Naive thymus-derived CD4-positive, alpha-beta T cell (primary cell): ENCODE results near the gene CEPT1. TPM values are rescaled to one million over a fixed set of nuclear protein-coding genes. Genes with fewer than 3 reads are reported as not detected.

Experiments used
- ATAC-seq: fragments of 150-1000 bp; cut with Tn5 transposase; 2 replicates; pipeline ENCODE4 v1.10.0; 2021; ENCODE audit warnings: mild to moderate bottlenecking, moderate library complexity
- CTCF ChIA-PET: fragments of 350-600 bp; sonication (Branson Sonifier 250); formaldehyde crosslinking; loops from one replicate; lab custom pipeline; 2021; ENCODE audit warnings: antibody characterized with exemption; lab: Charles Lee
- POLR2A ChIA-PET: fragments of 350-600 bp; sonication (Branson Sonifier 250); formaldehyde crosslinking; loops from one replicate; lab custom pipeline; 2021; ENCODE audit warnings: antibody characterized with exemption, inconsistent platforms; lab: Charles Lee
- DNase-seq, 9 donors: peaks; one replicate each; pipeline versions ENCODE4 v3.0.0 to v3.0.0-alpha.2; 2020 to 2022; ENCODE audit warnings: mixed read lengths in 1 of 9
- H3K27ac ChIP-seq: one replicate; pipeline ENCODE4 v1.7.0; 2013; ENCODE audit warnings: mild to moderate bottlenecking, low read depth, low read length, moderate library complexity
- H3K27me3 ChIP-seq, 2 donors: one replicate each; pipeline ENCODE4 v1.7.0; 2013; ENCODE audit warnings: low read length in 2 of 2, mild to moderate bottlenecking in 2 of 2, moderate library complexity in 2 of 2; ENCODE audit not compliant: control insufficient read depth in 2 of 2, insufficient read depth in 2 of 2
- H3K36me3 ChIP-seq, 3 experiments: 1 replicate in 2 of 3; 2 replicates in 1 of 3; pipeline ENCODE4 v1.7.0; 2013; ENCODE audit warnings: low read length in 3 of 3, mild to moderate bottlenecking in 3 of 3, moderate library complexity in 1 of 3; ENCODE audit not compliant: insufficient read depth in 3 of 3, control insufficient read depth in 2 of 3
- H3K4me1 ChIP-seq, 2 donors: one replicate each; pipeline ENCODE4 v1.7.0; 2013; ENCODE audit warnings: low read length in 2 of 2, mild to moderate bottlenecking in 2 of 2, moderate library complexity in 1 of 2; ENCODE audit not compliant: control insufficient read depth in 2 of 2, insufficient read depth in 2 of 2
- H3K4me3 ChIP-seq: 2 replicates; pipeline ENCODE4 v1.7.0; 2013; ENCODE audit warnings: mild to moderate bottlenecking, low read length
- H3K9me3 ChIP-seq, 3 experiments: 1 replicate in 2 of 3; 2 replicates in 1 of 3; pipeline ENCODE4 v1.7.0; 2013; ENCODE audit warnings: low read length in 3 of 3; ENCODE audit not compliant: control insufficient read depth in 2 of 3
- H3K27ac Mint-ChIP-seq, 9 donors: one replicate each; pipeline ENCODE4 v1.8.0; 2020 to 2022; ENCODE audit warnings: mixed read lengths in 9 of 9, mild to moderate bottlenecking in 8 of 9, moderate library complexity in 5 of 9, inconsistent platforms in 2 of 9
- H3K27me3 Mint-ChIP-seq, 5 donors: one replicate each; pipeline ENCODE4 v1.8.0; 2021 to 2022; ENCODE audit warnings: mixed read lengths in 5 of 5, mild to moderate bottlenecking in 1 of 5
- H3K36me3 Mint-ChIP-seq, 5 donors: one replicate each; pipeline ENCODE4 v1.8.0; 2020 to 2022; ENCODE audit warnings: mixed read lengths in 5 of 5, mild to moderate bottlenecking in 3 of 5, inconsistent platforms in 1 of 5
- H3K4me1 Mint-ChIP-seq, 7 donors: one replicate each; pipeline ENCODE4 v1.8.0; 2020 to 2022; ENCODE audit warnings: mixed read lengths in 7 of 7, mild to moderate bottlenecking in 3 of 7, inconsistent platforms in 1 of 7
- H3K4me3 Mint-ChIP-seq, 10 donors: one replicate each; pipeline ENCODE4 v1.8.0; 2020 to 2022; ENCODE audit warnings: mild to moderate bottlenecking in 10 of 10, mixed read lengths in 10 of 10, moderate library complexity in 6 of 10, inconsistent platforms in 2 of 10
- H3K9me3 Mint-ChIP-seq, 11 donors: one replicate each; pipeline ENCODE4 v1.8.0; 2020 to 2022; ENCODE audit warnings: mixed read lengths in 11 of 11, mild to moderate bottlenecking in 4 of 11, inconsistent platforms in 1 of 11, moderate library complexity in 1 of 11
- intact Hi-C, 2 donors: fragments of 100-400 bp; cut with micrococcal nuclease; formaldehyde crosslinking; loops; one replicate each; pipeline ENCODE4 v1.15.1; 2023
- polyA plus RNA-seq, 2 donors: library from polyadenylated mRNA; unstranded; fragments of 300-500 nt; fragmentation: Illumina TruSeq; gene quantifications; one replicate each; pipeline ENCODE4 v1.2.3, GENCODE V29; 2021
- total RNA-seq, 6 experiments: library from RNA in 5 of 6; stranded (reverse) in 5 of 6; gene quantifications; 1 replicate in 5 of 6; 2 replicates in 1 of 6; pipeline ENCODE4 v1.2.3 and lab custom pipeline; 2021 to 2026

CEPT1 gene
- total and polyA plus RNA-seq, 7 experiments from 2014 or later: 23.0 to 57.5 (median 39.7) TPM

DNA sequence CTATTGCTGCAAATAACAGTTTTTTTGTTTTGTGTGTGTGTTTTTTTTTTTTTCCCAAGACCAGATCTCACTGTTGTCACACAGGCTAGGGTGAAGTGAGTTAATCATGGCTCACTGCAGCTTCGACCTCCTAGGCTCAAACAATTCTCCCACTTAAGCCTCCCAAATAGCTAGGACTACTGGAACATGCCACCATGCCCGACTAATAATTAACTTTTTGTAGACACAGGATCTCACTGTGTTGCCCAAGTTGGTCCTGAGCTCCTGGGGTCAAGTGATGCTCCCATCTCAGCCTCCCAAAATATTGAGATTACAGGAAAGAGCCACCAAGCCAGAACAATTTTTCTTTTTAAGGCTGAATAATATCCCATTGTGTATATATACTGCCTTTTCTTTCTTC lies 35.0 kb upstream of the CEPT1 start:
- Histone ChIP-seq H3K9me3 (peaks cover 0 to 6% (median 0%) of the 10 kb centered on the region in 3 experiments), H3K27ac (no peak overlapping the region), H3K27me3 (no peaks in the 10 kb centered on the region), H3K4me3 (no peak overlapping the region), H3K36me3 (no peaks in the 10 kb centered on the region), H3K4me1 (no peaks in the 10 kb centered on the region)
- H3K36me3 Mint-ChIP-seq: peaks cover 0 to 19% (median 10%) of the 10 kb centered on the region in 5 donors
- H3K9me3 Mint-ChIP-seq: peaks cover 0 to 58% (median 26%) of the 10 kb centered on the region in 11 donors
- POLR2A ChIA-PET: no interaction called here
- H3K27ac Mint-ChIP-seq: no peak overlapping the region
- DNase-seq (no peak), ATAC-seq (no peak)
- H3K4me3 Mint-ChIP-seq: no peak overlapping the region
- peaks cover 0 to 4% (median 0%) of the 10 kb centered on the region in 7 donors for H3K4me1 Mint-ChIP-seq
- CTCF ChIA-PET: interaction anchor here (0.6 kb wide), 1 partner anchor 25 kb away, joined by 3 read pairs; no protein-coding TSS in a partner anchor
- intact Hi-C loops: no loop called here
- H3K27me3 Mint-ChIP-seq: peaks cover 0 to 5% (median 5%) of the 10 kb centered on the region in 5 donors

DNA sequence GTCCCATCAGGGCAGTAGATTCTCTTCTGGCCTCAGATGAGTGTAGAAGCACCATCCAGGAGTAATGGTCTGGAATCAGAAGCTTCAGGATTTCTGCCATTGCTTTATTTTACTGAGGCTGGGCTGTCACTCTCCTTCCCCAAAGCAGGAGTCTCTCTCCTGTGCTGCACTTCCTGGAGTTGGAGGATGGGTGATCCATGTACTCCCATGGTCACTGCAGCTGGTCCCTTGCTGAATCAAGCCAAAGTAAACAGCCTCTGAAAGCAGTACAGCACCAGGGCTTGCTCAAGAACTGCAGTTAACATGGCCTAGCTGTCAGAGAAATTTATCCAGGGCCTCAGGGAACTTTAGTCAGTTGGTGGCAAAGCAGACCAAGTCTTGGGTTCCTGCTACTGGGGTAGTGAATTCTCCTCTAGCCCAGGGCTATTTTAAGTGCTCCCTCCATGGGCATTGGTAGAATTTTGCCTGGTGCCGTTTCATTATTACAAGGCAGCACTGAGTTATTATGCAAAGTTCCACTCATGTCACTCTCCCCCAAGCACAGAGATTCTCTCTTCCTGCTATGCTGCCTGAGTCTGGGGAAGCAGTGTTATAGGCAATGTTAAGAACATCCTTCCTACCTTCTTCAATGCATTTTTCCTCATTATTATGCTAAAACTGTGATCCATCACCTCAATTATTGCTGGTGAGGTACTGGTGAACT lies 29.7 kb upstream of the CEPT1 start:
- intact Hi-C loops: no loop called here
- H3K27ac Mint-ChIP-seq: no peak overlapping the region
- DNase-seq (no peak), ATAC-seq (no peak)
- ChIA-PET POLR2A (no interaction called here), CTCF (no interaction called here)
- peaks cover 3 to 22% (median 16%) of the 10 kb centered on the region in 5 donors for H3K36me3 Mint-ChIP-seq
- Histone ChIP-seq H3K27ac (no peak overlapping the region), H3K27me3 (no peaks in the 10 kb centered on the region), H3K4me3 (no peak overlapping the region), H3K9me3 (no peaks in the 10 kb centered on the region), H3K4me1 (no peaks in the 10 kb centered on the region), H3K36me3 (no peaks in the 10 kb centered on the region)
- peaks cover 0 to 5% (median 0%) of the 10 kb centered on the region in 5 donors for H3K27me3 Mint-ChIP-seq
- H3K4me3 Mint-ChIP-seq: no peak overlapping the region
- H3K9me3 Mint-ChIP-seq: peaks cover 0 to 30% (median 8%) of the 10 kb centered on the region in 11 donors
- H3K4me1 Mint-ChIP-seq: no peaks in the 10 kb centered on the region

DNA sequence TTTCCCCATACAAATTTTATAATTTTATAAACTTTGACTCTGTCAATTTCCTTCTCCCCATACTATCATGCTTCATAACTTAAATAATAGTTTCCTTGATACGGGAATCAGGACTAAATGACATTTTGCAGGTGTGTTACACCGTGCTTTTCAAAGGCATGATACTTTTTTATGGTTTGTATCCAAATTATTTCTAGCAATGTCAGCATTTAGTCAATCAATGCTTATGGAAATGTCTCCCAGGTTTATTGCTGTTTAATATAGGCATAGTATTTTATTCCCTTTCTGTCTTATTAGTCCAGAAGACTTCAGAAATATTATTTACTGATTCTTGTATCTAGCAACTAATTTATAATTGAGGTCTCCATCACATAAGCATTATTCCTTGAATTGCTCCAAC lies 23.5 kb upstream of the CEPT1 start:
- no peaks in the 10 kb centered on the region for H3K27me3 Mint-ChIP-seq
- Histone ChIP-seq H3K4me3 (no peak overlapping the region), H3K4me1 (no peaks in the 10 kb centered on the region), H3K9me3 (no peaks in the 10 kb centered on the region), H3K36me3 (peaks cover 9 to 29% (median 14%) of the 10 kb centered on the region in 3 experiments), H3K27ac (no peak overlapping the region), H3K27me3 (no peaks in the 10 kb centered on the region)
- no peaks in the 10 kb centered on the region for H3K9me3 Mint-ChIP-seq
- no peak overlapping the region for H3K4me3 Mint-ChIP-seq
- DNase-seq (no peak), ATAC-seq (no peak)
- H3K4me1 Mint-ChIP-seq: peaks cover 0 to 2% (median 0%) of the 10 kb centered on the region in 7 donors
- intact Hi-C loops: no loop called here
- CTCF ChIA-PET: no interaction called here
- POLR2A ChIA-PET: no interaction called here
- peak overlapping the region in 1 of 9 donors; percentile 6 for H3K27ac Mint-ChIP-seq
- peaks cover 4 to 34% (median 23%) of the 10 kb centered on the region in 5 donors for H3K36me3 Mint-ChIP-seq

DNA sequence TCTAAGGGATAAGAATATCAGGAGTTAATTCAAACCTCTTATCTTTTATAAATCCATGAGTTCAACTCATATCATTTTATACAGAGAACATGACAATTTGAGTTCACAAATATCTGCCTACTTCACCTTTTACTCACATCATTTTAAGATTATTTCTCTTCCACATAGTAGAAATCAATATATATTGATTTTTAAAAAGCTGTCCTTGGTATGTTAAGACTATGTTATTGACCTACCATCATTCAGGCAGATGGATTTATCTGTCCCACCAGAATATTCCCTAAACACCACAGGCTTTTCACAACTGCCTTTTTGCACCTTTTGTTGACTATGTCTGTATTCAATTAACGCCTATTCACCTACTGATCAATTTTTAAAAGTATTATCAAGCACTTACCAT lies 13.7 kb upstream of the CEPT1 start:
- H3K27me3 ChIP-seq: no peaks in the 10 kb centered on the region
- H3K9me3 Mint-ChIP-seq: peaks cover 0 to 1% (median 0%) of the 10 kb centered on the region in 11 donors
- H3K27me3 Mint-ChIP-seq: no peaks in the 10 kb centered on the region
- DNase-seq: no peak
- no peaks in the 10 kb centered on the region for H3K9me3 ChIP-seq
- ChIA-PET CTCF (no interaction called here), POLR2A (no interaction called here)
- peaks cover 0 to 18% (median 3%) of the 10 kb centered on the region in 3 experiments for H3K36me3 ChIP-seq
- H3K4me3 ChIP-seq: no peak overlapping the region
- no peak overlapping the region for H3K27ac Mint-ChIP-seq
- H3K36me3 Mint-ChIP-seq: peaks cover 15 to 62% (median 48%) of the 10 kb centered on the region in 5 donors
- peaks cover 15 to 38% (median 27%) of the 10 kb centered on the region in 7 donors for H3K4me1 Mint-ChIP-seq
- H3K27ac ChIP-seq: no peak overlapping the region
- no peak overlapping the region for H3K4me3 Mint-ChIP-seq
- intact Hi-C loops: no loop called here
- H3K4me1 ChIP-seq: no peaks in the 10 kb centered on the region
- no peak for ATAC-seq

DNA sequence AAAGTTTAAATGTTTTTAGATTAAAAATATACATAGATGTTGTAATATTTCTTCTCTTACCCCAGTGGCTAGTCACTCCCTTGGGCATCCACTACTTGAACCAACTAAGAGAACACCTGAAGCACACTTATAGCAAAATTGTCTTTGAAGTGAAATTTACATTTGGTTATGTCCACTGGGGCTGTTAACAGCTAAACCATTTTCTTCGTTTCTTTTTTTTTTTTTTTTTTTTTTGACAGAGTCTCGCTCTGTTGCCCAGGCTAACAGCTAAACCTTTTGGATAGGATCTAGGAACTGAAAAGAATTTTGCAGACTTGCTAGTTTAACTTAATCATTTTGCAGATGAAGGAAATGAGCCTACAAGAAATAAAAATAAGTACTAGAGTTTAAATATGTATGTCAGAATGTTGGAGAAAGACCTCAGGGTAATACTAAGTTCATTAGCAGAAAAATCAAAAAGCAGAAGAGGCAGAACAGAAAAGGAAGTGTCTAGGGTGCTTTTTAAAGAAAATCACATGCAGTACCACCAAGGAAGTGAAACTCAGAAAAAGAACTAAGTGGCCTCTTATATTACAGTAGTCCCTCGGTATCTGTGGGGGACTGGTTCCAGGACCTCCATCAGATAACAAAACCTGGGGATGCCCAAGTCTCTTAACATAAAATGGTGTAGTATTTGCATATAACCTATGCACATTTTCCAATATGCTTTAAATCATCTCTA lies 11.9 kb upstream of the CEPT1 start:
- H3K4me1 ChIP-seq: no peaks in the 10 kb centered on the region
- no peaks in the 10 kb centered on the region for H3K9me3 ChIP-seq
- H3K4me3 Mint-ChIP-seq: peak overlapping the region in 2 of 10 donors; percentile 4 to 43
- peak overlapping the region in 3 of 9 donors; percentile 6 to 58 (median 53) for H3K27ac Mint-ChIP-seq
- POLR2A ChIA-PET: interaction anchor here (0.7 to 1.6 kb wide), 2 partner anchors 11 to 98 kb away, joined by 3 to 4 read pairs; partner anchors contain the start of genes CEPT1 and DRAM2
- DNase-seq: no peak
- peak; percentile 76 for ATAC-seq
- peaks cover 19 to 38% (median 29%) of the 10 kb centered on the region in 7 donors for H3K4me1 Mint-ChIP-seq
- H3K27ac ChIP-seq: no peak overlapping the region
- no peak overlapping the region for H3K4me3 ChIP-seq
- H3K27me3 Mint-ChIP-seq: no peaks in the 10 kb centered on the region
- H3K27me3 ChIP-seq: no peaks in the 10 kb centered on the region
- CTCF ChIA-PET: interaction anchor here (0.7 kb wide), 1 partner anchor 64 kb away, joined by 4 read pairs; no protein-coding TSS in a partner anchor
- H3K36me3 Mint-ChIP-seq: peaks cover 11 to 60% (median 43%) of the 10 kb centered on the region in 5 donors
- intact Hi-C loops: no loop called here
- H3K36me3 ChIP-seq: peaks cover 0 to 18% (median 3%) of the 10 kb centered on the region in 3 experiments
- peaks cover 0 to 1% (median 0%) of the 10 kb centered on the region in 11 donors for H3K9me3 Mint-ChIP-seq

DNA sequence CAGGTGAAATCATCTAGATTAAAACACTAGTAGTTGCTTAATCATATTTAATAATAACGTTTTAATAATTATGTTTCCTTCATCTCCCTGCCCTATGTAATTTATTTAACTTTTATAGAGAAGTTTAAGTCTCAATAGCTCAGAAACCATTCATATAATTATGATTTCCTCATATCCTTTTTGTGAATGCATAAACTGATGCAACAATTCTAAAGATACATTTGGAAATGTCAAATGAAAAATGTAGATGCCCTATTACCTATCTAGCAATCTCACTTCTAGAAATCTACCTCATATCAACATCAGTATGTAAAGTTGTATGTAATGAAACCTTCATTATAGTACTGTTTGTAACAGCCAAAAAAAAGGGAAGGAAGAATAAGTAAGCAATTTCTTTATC lies 10.6 kb upstream of the CEPT1 start:
- CTCF ChIA-PET: interaction anchor here (0.6 kb wide), 1 partner anchor 190 kb away, joined by 3 read pairs; no protein-coding TSS in a partner anchor
- peak overlapping the region in 2 of 9 donors; percentile 9 to 41 for H3K27ac Mint-ChIP-seq
- ATAC-seq (no peak), DNase-seq (no peak)
- H3K4me1 Mint-ChIP-seq: peaks cover 22 to 41% (median 34%) of the 10 kb centered on the region in 7 donors
- H3K36me3 Mint-ChIP-seq: peaks cover 7 to 54% (median 36%) of the 10 kb centered on the region in 5 donors
- Histone ChIP-seq H3K9me3 (no peaks in the 10 kb centered on the region), H3K4me3 (no peak overlapping the region), H3K27me3 (no peaks in the 10 kb centered on the region), H3K36me3 (peaks cover 0 to 8% (median 3%) of the 10 kb centered on the region in 3 experiments), H3K4me1 (no peaks in the 10 kb centered on the region), H3K27ac (no peak overlapping the region)
- POLR2A ChIA-PET: no interaction called here
- H3K27me3 Mint-ChIP-seq: no peaks in the 10 kb centered on the region
- H3K9me3 Mint-ChIP-seq: peaks cover 0 to 1% (median 0%) of the 10 kb centered on the region in 11 donors
- no peak overlapping the region for H3K4me3 Mint-ChIP-seq
- intact Hi-C loops: no loop called here
